K562 (cell line): Measurements from ENCODE around the gene MATN1. TPM values are rescaled to one million over a fixed set of nuclear protein-coding genes. Genes with fewer than 3 reads are reported as not detected.

ENCODE experiments used
- BRD4 ChIP-seq: fragments of 200-600 bp; sonication (generic); IDR thresholded peaks from 2 replicates; pipeline ENCODE4 v1.6.1; 2017; ENCODE audit warnings: inconsistent platforms
- BRF1 ChIP-seq: IDR thresholded peaks from 3 replicates; pipeline ENCODE4 v1.6.1; 2011; ENCODE audit warnings: borderline replicate concordance, mild to moderate bottlenecking; ENCODE audit not compliant: insufficient read length; ENCODE audit errors: extremely low read depth
- CBX1 ChIP-seq: sonication (generic); IDR thresholded peaks from 2 replicates; pipeline ENCODE4 v1.6.1; 2016; ENCODE audit warnings: antibody characterized with exemption, low read depth, mild to moderate bottlenecking
- DDX20 ChIP-seq: fragments of 450-650 bp; IDR thresholded peaks from 2 replicates; pipeline ENCODE4 v1.6.1; 2016; ENCODE audit warnings: missing genetic modification characterization, low read depth, mild to moderate bottlenecking, missing compliant biosample characterization, moderate library complexity
- E2F5 ChIP-seq: sonication (generic); formaldehyde crosslinking; IDR thresholded peaks from 2 replicates; pipeline ENCODE4 v1.8.0; 2022; ENCODE audit warnings: mild to moderate bottlenecking, missing genetic modification reagents
- FOXP1 ChIP-seq: sonication (generic); formaldehyde crosslinking; IDR thresholded peaks from 2 replicates; pipeline ENCODE4 v1.8.0; 2022; ENCODE audit warnings: mild to moderate bottlenecking, missing genetic modification reagents
- KDM5B ChIP-seq: fragments of 200-600 bp; sonication (generic); IDR thresholded peaks from 2 replicates; pipeline ENCODE4 v1.6.1; 2012; ENCODE audit warnings: low read depth, mild to moderate bottlenecking, moderate library complexity, low read length, control low read depth, inconsistent platforms; ENCODE audit not compliant: insufficient replicate concordance
- MCM2 ChIP-seq: fragments of 450-650 bp; IDR thresholded peaks from 2 replicates; pipeline ENCODE4 v1.6.1; 2017; ENCODE audit warnings: low read depth, mild to moderate bottlenecking
- NFXL1 ChIP-seq: fragments of 450-650 bp; formaldehyde crosslinking; IDR thresholded peaks from 2 replicates; pipeline ENCODE4 v1.4.0; 2021; ENCODE audit warnings: mild to moderate bottlenecking
- PTBP1 ChIP-seq: fragments of 200-400 bp; formaldehyde crosslinking; IDR thresholded peaks from 2 replicates; pipeline ENCODE4 v1.6.1; 2017; ENCODE audit warnings: low read depth, low read length
- RBFOX2 ChIP-seq: fragments of 200-400 bp; formaldehyde crosslinking; IDR thresholded peaks from 2 replicates; pipeline ENCODE4 v1.6.1; 2017; ENCODE audit warnings: low read depth, mild to moderate bottlenecking, low read length, moderate library complexity
- SAP30 ChIP-seq: fragments of 200-600 bp; sonication (generic); IDR thresholded peaks from 2 replicates; pipeline ENCODE4 v1.6.1; 2012; ENCODE audit warnings: borderline replicate concordance, low read depth, mild to moderate bottlenecking, moderate library complexity, low read length, control low read depth, inconsistent platforms; ENCODE audit not compliant: insufficient read depth, poor library complexity, severe bottlenecking
- SMARCE1 ChIP-seq: fragments of 450-650 bp; IDR thresholded peaks from 2 replicates; pipeline ENCODE4 v1.7.1; 2016; ENCODE audit warnings: mild to moderate bottlenecking
- SREBF1 ChIP-seq: fragments of 150-350 bp; IDR thresholded peaks from 2 replicates; pipeline ENCODE4 v1.6.1; 2014; ENCODE audit warnings: antibody characterized with exemption, low read depth, low read length, borderline replicate concordance
- TAF7 ChIP-seq: fragments of 450-650 bp; IDR thresholded peaks from 2 replicates; pipeline ENCODE4 v1.6.1; 2016; ENCODE audit warnings: missing genetic modification characterization, missing compliant biosample characterization
- TEAD2 ChIP-seq: fragments of 450-650 bp; IDR thresholded peaks from 2 replicates; pipeline ENCODE4 v1.6.1; 2016; ENCODE audit warnings: missing genetic modification characterization, control low read depth, missing compliant biosample characterization
- ZBTB11 ChIP-seq, 3 experiments: fragments of 200-800 bp in 1 of 3; fragments of 250-450 bp in 1 of 3; fragments of 450-650 bp in 1 of 3; sonication (Bioruptor Pico) in 1 of 3; sonication (Bioruptor generic) in 1 of 3; formaldehyde crosslinking in 1 of 3; IDR thresholded peaks; 2 replicates each; pipeline versions ENCODE4 v1.6.1 to v1.8.0; 2016 to 2022; ENCODE audit warnings: mild to moderate bottlenecking in 2 of 3, missing genetic modification characterization in 2 of 3, missing compliant biosample characterization in 1 of 3, moderate library complexity in 1 of 3
- ZFP1 ChIP-seq: fragments of 450-650 bp; formaldehyde crosslinking; IDR thresholded peaks from 2 replicates; pipeline ENCODE4 v1.4.0; 2020; ENCODE audit warnings: mild to moderate bottlenecking, mixed read lengths
- ZNF134 ChIP-seq: fragments of 250-450 bp; sonication (Bioruptor Pico); conservative IDR thresholded peaks from 2 replicates; pipeline ENCODE4 v1.4.0; 2020
- ZNF717 ChIP-seq: fragments of 250-450 bp; sonication (Bioruptor Pico); IDR thresholded peaks from 2 replicates; pipeline ENCODE4 v1.5.0; 2021
- polyA plus RNA-seq, 8 experiments: library from polyadenylated mRNA; depleted of rRNA in 4 of 8; stranded (reverse) in 5 of 8; unstranded in 3 of 8; fragments of >200 nt; fragmentation: Nextera tagmentation in 2 of 8; fragmentation: Illumina TruSeq in 1 of 8; extraction: Ambion mirVana in 2 of 8; extraction: Trizol in 1 of 8; gene quantifications; 2 replicates each; pipeline versions ENCODE4 v1.2.1 to v1.2.3, GENCODE V29; 2011 to 2014; ENCODE audit warnings: inconsistent platforms in 1 of 8, missing spikeins in 1 of 8
- total RNA-seq, 7 experiments: library from RNA; depleted of rRNA in 6 of 7; stranded (reverse); fragments of >200 nt in 6 of 7; fragmentation: Illumina TruSeq in 2 of 7; extraction: Trizol in 2 of 7; gene quantifications; 2 replicates each; pipeline versions ENCODE4 v1.2.1 to v1.2.3, GENCODE V29; 2011 to 2021; ENCODE audit warnings: low replicate concordance in 1 of 7
- TF ChIP-seq, protein P1 (sequence below): fragments of 250-450 bp; sonication (Bioruptor Pico); IDR thresholded peaks from 2 replicates; pipeline ENCODE4 v1.4.0; 2020; ENCODE audit warnings: borderline replicate concordance
- TF ChIP-seq, protein P2 (sequence below): fragments of 450-650 bp; conservative IDR thresholded peaks from 2 replicates; pipeline ENCODE4 v1.6.1; 2016; ENCODE audit warnings: missing genetic modification characterization, low read depth, mild to moderate bottlenecking, missing compliant biosample characterization, moderate library complexity

The MATN1 gene
- total and polyA plus RNA-seq, 9 of the 15 experiments (the other 6 are each of a cell fraction or from before 2014, with no cell fraction given), result 0.10 to 2.3 (median 1.2) TPM

DNA sequence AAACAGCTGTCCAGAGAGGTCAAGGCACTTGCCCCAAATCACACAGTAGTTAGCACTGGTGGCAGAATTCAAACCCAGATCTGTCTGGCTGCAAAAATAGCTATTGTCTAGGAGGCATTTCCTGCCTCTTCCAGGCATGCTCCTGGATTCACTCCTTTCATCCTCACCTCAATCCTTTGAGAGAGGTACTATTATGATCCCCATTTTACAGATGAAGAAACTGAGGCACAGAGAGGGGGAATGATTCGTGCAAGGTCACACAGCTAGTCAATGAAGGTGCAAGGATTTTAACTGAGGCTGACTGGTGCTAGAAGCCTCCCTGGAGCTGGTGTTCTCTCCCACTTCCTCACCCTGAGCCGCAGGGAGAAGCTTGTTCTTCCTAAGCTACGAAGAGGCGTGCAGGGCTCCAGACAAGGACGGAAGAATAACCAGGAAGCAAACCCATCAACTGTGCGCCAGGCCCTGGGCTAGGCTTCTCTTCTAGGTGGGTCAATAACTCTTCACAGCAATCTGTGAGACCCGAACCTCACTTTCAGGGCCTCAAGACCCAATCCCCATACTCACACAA is 34.8 kb upstream of the MATN1 start (continued):
- TF ChIP-seq, protein P1, sequence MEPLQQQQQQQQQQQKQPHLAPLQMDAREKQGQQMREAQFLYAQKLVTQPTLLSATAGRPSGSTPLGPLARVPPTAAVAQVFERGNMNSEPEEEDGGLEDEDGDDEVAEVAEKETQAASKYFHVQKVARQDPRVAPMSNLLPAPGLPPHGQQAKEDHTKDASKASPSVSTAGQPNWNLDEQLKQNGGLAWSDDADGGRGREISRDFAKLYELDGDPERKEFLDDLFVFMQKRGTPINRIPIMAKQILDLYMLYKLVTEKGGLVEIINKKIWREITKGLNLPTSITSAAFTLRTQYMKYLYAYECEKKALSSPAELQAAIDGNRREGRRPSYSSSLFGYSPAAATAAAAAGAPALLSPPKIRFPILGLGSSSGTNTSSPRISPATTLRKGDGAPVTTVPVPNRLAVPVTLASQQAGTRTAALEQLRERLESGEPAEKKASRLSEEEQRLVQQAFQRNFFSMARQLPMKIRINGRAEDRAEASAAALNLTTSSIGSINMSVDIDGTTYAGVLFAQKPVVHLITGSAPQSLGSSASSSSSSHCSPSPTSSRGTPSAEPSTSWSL, result no peak
- TF ChIP-seq PTBP1, result 0 out of 2 replicates have a peak, but pooled peaks have one; percentile 43
- TF ChIP-seq TEAD2 (tag), result no peak
- TF ChIP-seq SMARCE1, result no peak
- no peak for TF ChIP-seq MCM2
- no peak for TF ChIP-seq SAP30
- TF ChIP-seq BRF1, result no peak
- TF ChIP-seq, protein P2, sequence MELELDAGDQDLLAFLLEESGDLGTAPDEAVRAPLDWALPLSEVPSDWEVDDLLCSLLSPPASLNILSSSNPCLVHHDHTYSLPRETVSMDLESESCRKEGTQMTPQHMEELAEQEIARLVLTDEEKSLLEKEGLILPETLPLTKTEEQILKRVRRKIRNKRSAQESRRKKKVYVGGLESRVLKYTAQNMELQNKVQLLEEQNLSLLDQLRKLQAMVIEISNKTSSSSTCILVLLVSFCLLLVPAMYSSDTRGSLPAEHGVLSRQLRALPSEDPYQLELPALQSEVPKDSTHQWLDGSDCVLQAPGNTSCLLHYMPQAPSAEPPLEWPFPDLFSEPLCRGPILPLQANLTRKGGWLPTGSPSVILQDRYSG (tag), result no peak
- TF ChIP-seq CBX1, result peak; percentile 59; the same call in 1 of the 2 replicates
- no peak for TF ChIP-seq TAF7 (tag)
- no peak for TF ChIP-seq NFXL1 (CRISPR knock-in tag)
- no peak for TF ChIP-seq DDX20 (tag)
- no peak for TF ChIP-seq SREBF1
- no peak for TF ChIP-seq KDM5B
- no peak for TF ChIP-seq ZFP1 (CRISPR knock-in tag)
- no peak for TF ChIP-seq RBFOX2
- TF ChIP-seq ZBTB11 (CRISPR knock-in tag; IDR thresholded peaks at IDR 0.05), result no peak
- TF ChIP-seq FOXP1 (CRISPR knock-in tag), result no peak
- TF ChIP-seq ZNF134 (CRISPR knock-in tag), result no peak
- no peak for TF ChIP-seq ZNF717 (CRISPR knock-in tag)
- TF ChIP-seq BRD4, result peak; percentile 16; the same call in 1 of the 2 replicates
- no peak for TF ChIP-seq E2F5
